ENCODE results near the gene MND1.

Gene MND1

GRCh38 chr4:153344131-153345011 lies at the start of gene MND1:
Gene MND1 (plus strand): TSS chr4:153344688. CDS start chr4:153344738, 50 bp downstream.
- DNase-seq (ENCODE audit: low spot score) = peak; percentile 96

- no peak for DNase-seq (ENCODE audit: low spot score)
These were observed 49.2 kb upstream of the MND1 start for GRCh38 chr4:153295131-153295755.

- DNase-seq (ENCODE audit: low spot score) = peak; percentile 78
These were observed 48.3 kb upstream of the MND1 start for GRCh38 chr4:153296040-153296823.

GRCh38 chr4:153297116-153297515 lies 47.4 kb upstream of the MND1 start:
- no peak for DNase-seq (ENCODE audit: low spot score)

GRCh38 chr4:153310793-153311192 lies 33.7 kb upstream of the MND1 start:
- DNase-seq (ENCODE audit: low spot score) = no peak

- DNase-seq (ENCODE audit: low spot score) = no peak
These were observed 29.6 kb upstream of the MND1 start for GRCh38 chr4:153314915-153315314.

GRCh38 chr4:153318696-153319320 lies 25.7 kb upstream of the MND1 start:
- peak; percentile 45 for DNase-seq (ENCODE audit: low spot score)

- DNase-seq (ENCODE audit: low spot score) = no peak
These were observed 21.7 kb upstream of the MND1 start for GRCh38 chr4:153322791-153323190.

- no peak for DNase-seq (ENCODE audit: low spot score)
These were observed 20.4 kb upstream of the MND1 start for GRCh38 chr4:153324046-153324445.

- DNase-seq (ENCODE audit: low spot score) = no peak
These were observed 18.9 kb upstream of the MND1 start for GRCh38 chr4:153325558-153325957.

- DNase-seq (ENCODE audit: low spot score) = no peak
These were observed 18.0 kb upstream of the MND1 start for GRCh38 chr4:153326513-153326912.

GRCh38 chr4:153327247-153327646 lies 17.2 kb upstream of the MND1 start:
- DNase-seq (ENCODE audit: low spot score) = no peak

- no peak for DNase-seq (ENCODE audit: low spot score)
These were observed 11.6 kb upstream of the MND1 start for GRCh38 chr4:153332936-153333335.

GRCh38 chr4:153333874-153334273 lies 10.6 kb upstream of the MND1 start:
- DNase-seq (ENCODE audit: low spot score) = no peak

- peak; percentile 19 for DNase-seq (ENCODE audit: low spot score)
These were observed 8.8 kb upstream of the MND1 start for GRCh38 chr4:153335665-153336064.

- DNase-seq (ENCODE audit: low spot score) = no peak
These were observed 6.8 kb upstream of the MND1 start for GRCh38 chr4:153337686-153338085.

GRCh38 chr4:153341575-153342090 lies 2.9 kb upstream of the MND1 start:
- DNase-seq (ENCODE audit: low spot score) = peak; percentile 17

- DNase-seq (ENCODE audit: low spot score) = no peak
These were observed 1.5 kb upstream of the MND1 start for GRCh38 chr4:153342751-153343552.

- peak; percentile 62 for DNase-seq (ENCODE audit: low spot score)
These were observed 809 bp downstream of the MND1 start for GRCh38 chr4:153345012-153345981.

- DNase-seq (ENCODE audit: low spot score) = no peak
These were observed 1.5 kb downstream of the MND1 start for GRCh38 chr4:153346031-153346430.

All from AG08396 (cell line).